ENCODE measurements around the gene TNN.
A peak's percentile ranks its signal among the peaks of the same experiment; 100 is the strongest.
"Not testable (repeated sequence)": the region's sequence is repeated elsewhere in the genome, so short reads cannot be mapped to it uniquely, and the experiment has no call there.

TNN gene

GRCh38 chr1:175108331-175108820 is 40.7 kb downstream of the TNN start:
- not testable (repeated sequence) for DNase-seq (ENCODE audit: low spot score)

GRCh38 chr1:175114996-175115395 is 47.4 kb downstream of the TNN start:
- DNase-seq (ENCODE audit: low spot score) = no peak

DNA sequence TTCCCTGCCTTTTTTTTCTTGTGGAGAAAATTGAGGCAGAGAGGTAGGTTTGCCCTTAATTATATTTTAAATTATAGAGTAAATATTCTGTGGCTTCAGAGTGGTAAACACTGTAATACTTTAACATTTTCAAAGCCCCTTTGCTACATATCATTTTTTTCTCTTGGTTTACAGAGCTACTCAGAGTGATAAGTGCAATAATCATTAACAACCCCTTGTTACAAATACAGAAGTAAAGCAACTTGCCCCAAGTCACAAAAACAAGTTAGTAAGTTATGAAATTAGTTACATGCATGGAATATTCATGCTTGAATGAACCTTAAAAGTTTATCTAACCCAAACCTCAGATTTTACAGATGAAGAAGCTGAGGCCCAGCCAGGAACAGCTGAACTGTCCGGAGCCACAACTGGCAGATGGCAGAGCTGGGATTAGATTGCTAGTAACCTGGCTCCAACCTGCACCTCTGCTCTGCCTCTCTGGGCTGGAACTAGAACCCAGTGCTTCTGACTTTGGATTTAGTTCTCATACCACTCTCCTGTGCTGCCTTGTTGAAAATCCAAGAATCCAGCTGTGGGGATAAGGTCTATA is 48.7 kb downstream of the TNN start:
- DNase-seq (ENCODE audit: low spot score) = no peak

DNA sequence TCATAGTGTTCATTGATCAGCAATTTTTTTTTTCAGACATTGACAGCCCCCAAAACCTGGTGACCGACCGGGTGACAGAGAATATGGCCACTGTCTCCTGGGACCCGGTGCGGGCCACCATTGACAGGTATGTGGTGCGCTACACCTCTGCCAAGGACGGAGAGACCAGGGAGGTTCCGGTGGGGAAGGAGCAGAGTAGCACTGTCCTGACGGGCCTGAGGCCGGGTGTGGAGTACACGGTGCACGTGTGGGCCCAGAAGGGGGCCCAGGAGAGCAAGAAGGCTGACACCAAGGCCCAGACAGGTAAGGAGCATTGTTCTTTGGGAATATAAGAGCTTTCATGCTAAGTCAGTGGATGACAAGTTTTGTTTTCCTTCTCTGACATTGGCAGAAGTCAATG is 49.3 kb downstream of the TNN start:
- no peak for DNase-seq (ENCODE audit: low spot score)

GRCh38 chr1:175118375-175119367 is 51.0 kb downstream of the TNN start:
- DNase-seq (ENCODE audit: low spot score) = no peak

- DNase-seq (ENCODE audit: low spot score) = no peak
These were observed 52.9 kb downstream of the TNN start for GRCh38 chr1:175120511-175120910.

GRCh38 chr1:175124861-175125260 is 57.2 kb downstream of the TNN start:
- no peak for DNase-seq (ENCODE audit: low spot score)

DNA sequence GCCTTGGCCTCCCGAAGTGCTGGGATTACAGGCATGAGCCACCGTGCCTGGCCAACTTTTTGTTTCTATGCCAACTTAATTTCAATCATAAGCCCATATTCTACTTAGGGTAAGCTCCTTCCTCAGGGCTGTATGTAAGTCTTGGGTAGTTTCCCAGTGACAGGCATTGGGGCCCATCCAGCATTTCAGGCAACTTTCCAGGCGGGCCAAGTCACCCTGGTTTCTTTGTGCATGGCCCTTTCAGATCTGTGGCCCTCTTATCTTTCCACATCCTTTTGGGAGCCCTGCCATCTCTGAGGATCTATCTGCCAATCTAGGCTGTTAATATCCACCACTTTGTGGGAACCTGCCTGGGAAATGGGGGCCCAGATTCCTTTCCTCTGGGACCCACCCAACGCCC is 58.7 kb downstream of the TNN start:
- DNase-seq (ENCODE audit: low spot score) = no peak

GRCh38 chr1:175127565-175127964 is 59.9 kb downstream of the TNN start:
- no peak for DNase-seq (ENCODE audit: low spot score)

DNA sequence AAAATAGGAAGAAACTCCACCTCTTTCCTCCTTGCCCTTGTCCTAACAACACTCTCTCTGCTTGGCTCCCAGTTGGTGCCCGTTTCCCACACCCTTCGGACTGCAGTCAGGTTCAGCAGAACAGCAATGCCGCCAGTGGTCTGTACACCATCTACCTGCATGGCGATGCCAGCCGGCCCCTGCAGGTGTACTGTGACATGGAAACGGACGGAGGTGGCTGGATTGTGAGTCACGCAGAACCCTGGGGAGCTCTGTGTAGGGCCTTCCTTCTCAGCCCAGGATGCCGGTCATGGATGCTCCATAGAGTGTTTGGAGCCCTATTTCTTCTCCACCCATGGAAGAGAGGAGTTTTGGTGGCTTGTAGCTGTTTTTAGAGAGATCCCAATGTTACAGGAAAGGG is 60.9 kb downstream of the TNN start:
- no peak for DNase-seq (ENCODE audit: low spot score)

GRCh38 chr1:175129182-175129581 is 61.5 kb downstream of the TNN start:
- no peak for DNase-seq (ENCODE audit: low spot score)

DNA sequence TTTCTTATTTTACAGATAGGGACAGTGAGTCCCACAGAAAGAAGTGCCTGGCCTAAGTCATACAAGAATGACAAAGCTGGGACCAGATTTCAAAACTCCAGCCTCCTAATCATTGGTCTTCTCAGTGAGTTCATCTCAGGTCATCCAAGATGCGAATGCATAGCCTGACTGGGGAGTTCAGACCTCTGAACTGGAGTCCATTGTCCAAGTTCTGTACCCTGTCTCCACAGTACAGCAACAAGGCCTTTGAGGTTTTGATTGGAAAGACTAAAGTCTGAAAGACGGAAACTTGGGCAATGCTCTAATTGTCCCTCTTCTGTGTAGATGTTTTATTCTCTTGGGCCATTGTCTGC is 62.0 kb downstream of the TNN start:
- no peak for DNase-seq (ENCODE audit: low spot score)

- DNase-seq (ENCODE audit: low spot score) = peak; percentile 52
These were observed 62.5 kb downstream of the TNN start for GRCh38 chr1:175129997-175130648.

GRCh38 chr1:175130649-175131045 is 63.0 kb downstream of the TNN start:
- DNase-seq (ENCODE audit: low spot score) = no peak

GRCh38 chr1:175131095-175131494 is 63.5 kb downstream of the TNN start:
- no peak for DNase-seq (ENCODE audit: low spot score)

- no peak for DNase-seq (ENCODE audit: low spot score)
These were observed 64.8 kb downstream of the TNN start for GRCh38 chr1:175132436-175132835.

DNA sequence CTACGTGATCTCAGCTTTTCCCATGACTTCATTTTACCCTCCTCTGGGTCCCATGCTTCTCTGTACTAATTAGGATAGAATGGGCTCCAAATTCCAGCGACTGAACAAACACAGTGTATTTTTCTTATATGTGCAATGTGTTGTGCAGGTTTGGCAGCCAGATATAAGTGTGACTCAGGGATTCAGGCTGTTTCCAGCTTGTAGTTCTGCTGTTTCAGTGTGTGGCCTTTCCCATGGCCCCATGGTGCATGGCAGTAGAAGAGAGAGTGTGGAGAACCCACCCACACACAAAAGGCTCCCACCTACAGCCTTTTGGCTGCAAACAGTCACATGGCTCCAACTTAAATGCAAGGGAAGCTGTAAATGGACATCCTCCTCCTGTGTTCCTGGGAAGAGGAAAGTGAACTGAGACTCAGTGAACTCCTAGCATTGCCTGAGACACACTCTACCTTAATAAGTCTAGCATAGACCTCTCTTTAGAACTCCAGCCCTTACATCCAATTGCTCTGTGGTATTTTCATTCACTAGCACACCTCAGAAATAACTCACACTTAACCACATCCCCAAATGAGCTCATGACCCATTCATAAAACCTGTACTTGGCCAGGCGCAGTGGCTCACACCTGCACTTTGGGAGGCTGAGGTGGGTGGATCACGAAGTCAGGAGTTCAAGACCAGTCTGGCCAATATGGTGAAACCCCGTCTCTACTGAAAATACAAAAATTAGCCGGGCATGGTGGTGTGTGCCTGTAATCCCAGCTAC is 66.2 kb downstream of the TNN start:
- no peak for DNase-seq (ENCODE audit: low spot score)

- DNase-seq (ENCODE audit: low spot score) = no peak
These were observed 66.9 kb downstream of the TNN start for GRCh38 chr1:175134500-175134899.

- DNase-seq (ENCODE audit: low spot score) = no peak
These were observed 68.6 kb downstream of the TNN start for GRCh38 chr1:175136246-175136645.

GRCh38 chr1:175137369-175137768 is 69.7 kb downstream of the TNN start:
- no peak for DNase-seq (ENCODE audit: low spot score)

DNA sequence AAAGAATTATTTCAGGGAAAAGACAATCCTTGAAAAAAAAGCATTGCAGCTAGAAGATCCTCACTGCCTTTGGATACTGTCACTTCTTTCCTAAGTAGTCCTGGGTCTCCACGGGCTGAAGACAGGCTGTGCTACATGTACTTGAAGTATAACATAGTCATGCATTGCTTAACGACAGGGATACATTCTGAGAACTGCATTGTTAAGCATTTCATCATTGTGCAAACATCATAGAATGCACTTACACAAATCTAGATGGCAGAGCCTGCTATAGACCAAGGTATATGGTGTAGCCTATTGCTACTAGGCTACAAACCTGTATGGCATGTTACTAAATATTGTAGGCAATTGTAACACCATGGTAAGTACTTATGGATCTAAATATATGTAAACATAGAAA is 70.9 kb downstream of the TNN start:
- DNase-seq (ENCODE audit: low spot score) = no peak

DNA sequence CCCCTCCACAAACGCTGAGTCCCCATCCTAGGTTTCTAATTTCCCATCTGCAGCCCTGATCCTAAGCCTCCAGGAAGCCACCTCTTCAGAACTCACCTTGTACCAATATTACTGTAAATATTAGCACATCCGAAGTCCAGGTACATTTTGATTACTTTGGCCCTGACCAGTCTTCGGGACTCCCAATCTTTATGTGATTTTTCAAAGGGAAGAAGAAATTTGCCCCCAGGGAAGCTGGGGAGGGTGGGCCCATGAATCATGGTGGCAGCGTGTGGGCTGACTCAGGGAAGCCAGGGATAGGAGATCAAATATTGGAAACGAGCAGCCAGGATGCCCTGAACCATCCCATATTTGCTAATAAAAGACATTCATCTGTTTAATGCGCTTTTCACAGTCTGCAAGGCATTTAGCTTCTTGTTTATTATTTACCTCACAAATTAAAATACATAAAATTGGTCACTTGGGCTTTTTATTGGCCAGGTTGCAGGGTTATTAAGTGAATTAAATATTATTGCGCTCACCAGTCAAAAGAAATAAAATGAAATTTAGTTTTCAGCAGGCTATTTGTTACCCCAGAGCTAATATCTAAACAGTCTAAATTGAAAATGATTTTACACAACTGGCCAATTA is 78.4 kb downstream of the TNN start:
- DNase-seq (ENCODE audit: low spot score) = no peak

All from iPS-NIHi11 (cell line).